Dermis microvascular lymphatic vessel endothelial cell (primary cell): ENCODE data around the gene GADD45A. TPM values are rescaled to one million over a fixed set of nuclear protein-coding genes. Genes with fewer than 3 reads are reported as not detected.

Source experiments
- DNase-seq, 2 donors: peaks; one replicate each; pipeline versions ENCODE4 v3.0.0 to v3.0.0-alpha.2; 2010; ENCODE audit warnings: low read depth in 2 of 2
- total RNA-seq: library from RNA; depleted of rRNA; stranded (reverse); fragments of >200 nt; gene quantifications from 2 replicates; pipeline ENCODE4 v1.2.1, GENCODE V29; 2014

The GADD45A gene
- total RNA-seq, 1 donor from 2014 or later = 22.5 TPM

GRCh38 chr1:67688526-67689219 is 3.7 kb downstream of the GADD45A start:
- peak in 1 of 2 donors; percentile 36 for DNase-seq

- peak in 1 of 2 donors; percentile 58 for DNase-seq
Observed at GRCh38 chr1:67689267-67690017, 4.4 kb downstream of the GADD45A start.

- DNase-seq = no peak
Observed at GRCh38 chr1:67690018-67690363, 5.0 kb downstream of the GADD45A start.

GRCh38 chr1:67690411-67690810 is 5.4 kb downstream of the GADD45A start:
- peak in 1 of 2 donors; percentile 30 for DNase-seq

GRCh38 chr1:67691712-67692111 is 6.7 kb downstream of the GADD45A start:
- no peak for DNase-seq

GRCh38 chr1:67695963-67696362 is 11.0 kb downstream of the GADD45A start:
- DNase-seq = no peak

GRCh38 chr1:67696708-67697107 is 11.7 kb downstream of the GADD45A start:
- no peak for DNase-seq

GRCh38 chr1:67700220-67700619 is 15.2 kb downstream of the GADD45A start:
- no peak for DNase-seq

- peak; percentile 94 to 95 for DNase-seq
Observed at GRCh38 chr1:67700692-67701410, 15.8 kb downstream of the GADD45A start.

GRCh38 chr1:67701876-67702275 is 16.9 kb downstream of the GADD45A start:
- no peak for DNase-seq

- no peak for DNase-seq
Observed at GRCh38 chr1:67704351-67704750, 19.4 kb downstream of the GADD45A start.

- no peak for DNase-seq
Observed at GRCh38 chr1:67705735-67706453, 20.9 kb downstream of the GADD45A start.

GRCh38 chr1:67708606-67709005 is 23.6 kb downstream of the GADD45A start:
- DNase-seq = no peak

- peak in 1 of 2 donors; percentile 83 for DNase-seq
Observed at GRCh38 chr1:67710417-67710816, 25.4 kb downstream of the GADD45A start.

- DNase-seq = no peak
Observed at GRCh38 chr1:67711158-67711854, 26.3 kb downstream of the GADD45A start.

GRCh38 chr1:67711855-67712212 is 26.8 kb downstream of the GADD45A start:
- peak in 1 of 2 donors; percentile 55 for DNase-seq

GRCh38 chr1:67713057-67713846 is 28.3 kb downstream of the GADD45A start:
- peak; percentile 90 to 95 for DNase-seq

GRCh38 chr1:67715819-67716218 is 30.8 kb downstream of the GADD45A start:
- no peak for DNase-seq

- no peak for DNase-seq
Observed at GRCh38 chr1:67716800-67717199, 31.8 kb downstream of the GADD45A start.

- DNase-seq = peak in 1 of 2 donors; percentile 43
Observed at GRCh38 chr1:67717876-67718275, 32.9 kb downstream of the GADD45A start.
